Neural progenitor cell (in vitro differentiated cells): Measurements from ENCODE around the gene RTN4R. TPM values are rescaled to one million over a fixed set of nuclear protein-coding genes. Genes with fewer than 3 reads are reported as not detected.

Experiments used
- DNase-seq: peaks from one replicate; pipeline ENCODE4 v3.0.0-alpha.2; 2016; ENCODE audit warnings: low spot score
- H2AFZ ChIP-seq: fragments of 200-600 bp; sonication (generic); replicated peaks from 2 replicates; pipeline ENCODE4 v1.6.1; 2016; ENCODE audit warnings: antibody characterized with exemption
- H3F3A ChIP-seq: fragments of 200-600 bp; sonication (generic); 2 replicates; pipeline ENCODE4 v1.6.1; 2016; ENCODE audit warnings: antibody characterized with exemption, low read depth
- H3K27ac ChIP-seq: fragments of 200-600 bp; sonication (generic); 2 replicates; pipeline ENCODE4 v1.5.1; 2016; ENCODE audit warnings: mild to moderate bottlenecking
- H3K27me3 ChIP-seq: fragments of 200-600 bp; sonication (generic); 2 replicates; pipeline ENCODE4 v1.6.1; 2016; ENCODE audit warnings: mild to moderate bottlenecking, moderate library complexity
- H3K36me3 ChIP-seq: fragments of 200-600 bp; sonication (generic); 2 replicates; pipeline ENCODE4 v1.5.1; 2016
- H3K4me1 ChIP-seq: fragments of 200-600 bp; sonication (generic); 2 replicates; pipeline ENCODE4 v1.6.1; 2016; ENCODE audit warnings: mixed run types
- H3K4me2 ChIP-seq: fragments of 200-600 bp; sonication (generic); 2 replicates; pipeline ENCODE4 v1.6.1; 2016
- H3K4me3 ChIP-seq: fragments of 200-600 bp; sonication (generic); 2 replicates; pipeline ENCODE4 v1.5.1; 2016
- H3K79me2 ChIP-seq: fragments of 200-600 bp; sonication (generic); 2 replicates; pipeline ENCODE4 v1.6.1; 2016; ENCODE audit warnings: low read depth
- H3K9ac ChIP-seq: fragments of 200-600 bp; sonication (generic); 2 replicates; pipeline ENCODE4 v1.6.1; 2016
- H3K9me3 ChIP-seq: fragments of 200-600 bp; sonication (generic); 2 replicates; pipeline ENCODE4 v1.5.1; 2016; ENCODE audit warnings: low read depth
- H4K20me1 ChIP-seq: fragments of 200-600 bp; sonication (generic); 2 replicates; pipeline ENCODE4 v1.6.1; 2016; ENCODE audit warnings: low read depth
- H3K27ac Mint-ChIP-seq: 3 replicates; pipeline ENCODE4 v1.8.0; 2021; ENCODE audit warnings: mixed read lengths
- H3K27me3 Mint-ChIP-seq: 2 replicates; pipeline ENCODE4 v1.8.0; 2022; ENCODE audit warnings: low read depth, mild to moderate bottlenecking, inconsistent platforms, moderate library complexity, mixed read lengths; ENCODE audit not compliant: insufficient read depth
- H3K36me3 Mint-ChIP-seq: 3 replicates; pipeline ENCODE4 v1.8.0; 2021; ENCODE audit warnings: mixed read lengths
- H3K4me1 Mint-ChIP-seq: 3 replicates; pipeline ENCODE4 v1.8.0; 2021; ENCODE audit warnings: mixed read lengths
- H3K4me3 Mint-ChIP-seq: 3 replicates; pipeline ENCODE4 v1.8.0; 2021; ENCODE audit warnings: mild to moderate bottlenecking, moderate library complexity, mixed read lengths
- H3K9me3 Mint-ChIP-seq: 3 replicates; pipeline ENCODE4 v1.8.0; 2020; ENCODE audit warnings: mixed read lengths
- CTCF ChIP-seq: fragments of 200-600 bp; sonication (generic); IDR thresholded peaks from 2 replicates; pipeline ENCODE4 v1.5.1; 2017; ENCODE audit warnings: antibody characterized with exemption, mild to moderate bottlenecking
- EZH2 ChIP-seq: fragments of 200-600 bp; sonication (generic); IDR thresholded peaks from 2 replicates; pipeline ENCODE4 v1.6.1; 2017; ENCODE audit warnings: antibody characterized with exemption, mild to moderate bottlenecking, moderate library complexity
- EZH2phosphoT487 ChIP-seq: fragments of 200-600 bp; sonication (generic); IDR thresholded peaks from 2 replicates; pipeline ENCODE4 v1.6.1; 2017; ENCODE audit warnings: antibody characterized with exemption
- total RNA-seq: library from RNA; depleted of rRNA; stranded (reverse); fragments of >200 nt; gene quantifications from 2 replicates; pipeline ENCODE4 v1.2.3, GENCODE V29; 2015; ENCODE audit warnings: low replicate concordance

Gene RTN4R
- total RNA-seq, 1 donor from 2014 or later = 6.3 TPM

DNA sequence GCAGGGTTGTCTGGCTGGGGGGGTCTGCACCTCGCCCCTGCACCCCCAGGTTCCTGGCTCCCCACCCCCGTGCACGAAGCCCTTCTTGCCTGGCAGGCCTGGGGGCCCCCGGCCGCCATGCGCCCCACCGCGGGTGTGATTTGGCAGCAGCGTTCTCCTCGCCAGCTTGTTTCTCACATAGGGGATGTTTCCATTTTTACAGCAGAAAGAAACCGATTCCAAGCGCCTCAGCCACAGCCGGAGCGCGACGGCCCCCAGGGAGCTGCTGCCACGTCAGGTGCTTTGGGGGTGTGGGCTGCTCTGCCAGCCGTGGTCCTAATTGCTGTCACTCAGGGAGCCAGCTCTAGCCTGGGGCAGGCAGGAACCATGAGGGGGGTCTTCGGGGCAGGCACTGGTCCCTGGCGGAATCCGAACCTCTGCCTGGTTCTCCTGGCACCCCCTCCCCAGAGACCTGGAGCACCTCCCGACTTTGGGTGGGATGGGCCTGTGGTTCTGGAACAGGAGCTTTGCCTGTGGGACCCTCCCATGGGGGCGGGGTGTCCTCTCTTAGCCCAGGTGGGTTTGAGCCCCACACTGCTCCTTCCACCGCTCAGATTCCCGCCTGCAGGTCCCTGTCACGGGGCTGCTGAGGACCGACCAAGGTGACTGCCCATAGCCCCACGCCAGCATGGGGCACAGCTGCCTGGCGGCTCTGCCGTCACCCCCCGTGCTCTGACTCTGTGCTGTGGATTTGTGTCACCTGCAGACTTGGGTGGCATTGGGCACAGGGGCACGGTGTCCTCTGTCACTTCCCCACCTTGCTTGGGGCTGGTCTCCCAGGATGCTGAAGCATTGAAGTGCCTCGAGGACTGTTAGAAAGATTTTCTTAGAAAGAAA, 54.0 kb downstream of the RTN4R start:
- DNase-seq = no peak
- Histone ChIP-seq H3K27me3 (no peaks in the 10 kb centered on the region), H3K9ac (no peak overlapping the region), H3K79me2 (no peaks in the 10 kb centered on the region), H3K4me1 (no peaks in the 10 kb centered on the region), H2AFZ (no peak overlapping the region), H4K20me1 (no peaks in the 10 kb centered on the region), H3K4me3 (no peak overlapping the region), H3K27ac (no peak overlapping the region), H3K9me3 (no peaks in the 10 kb centered on the region), H3K36me3 (no peaks in the 10 kb centered on the region), H3K4me2 (no peak overlapping the region), H3F3A (no peaks in the 10 kb centered on the region)
- Mint-ChIP-seq H3K27me3 (peaks cover 4% of the 10 kb centered on the region), H3K4me1 (peaks cover 14% of the 10 kb centered on the region), H3K4me3 (no peak overlapping the region), H3K36me3 (no peaks in the 10 kb centered on the region), H3K27ac (no peak overlapping the region), H3K9me3 (no peaks in the 10 kb centered on the region)
- TF ChIP-seq CTCF (no peak), EZH2phosphoT487 (no peak), EZH2 (no peak)

DNA sequence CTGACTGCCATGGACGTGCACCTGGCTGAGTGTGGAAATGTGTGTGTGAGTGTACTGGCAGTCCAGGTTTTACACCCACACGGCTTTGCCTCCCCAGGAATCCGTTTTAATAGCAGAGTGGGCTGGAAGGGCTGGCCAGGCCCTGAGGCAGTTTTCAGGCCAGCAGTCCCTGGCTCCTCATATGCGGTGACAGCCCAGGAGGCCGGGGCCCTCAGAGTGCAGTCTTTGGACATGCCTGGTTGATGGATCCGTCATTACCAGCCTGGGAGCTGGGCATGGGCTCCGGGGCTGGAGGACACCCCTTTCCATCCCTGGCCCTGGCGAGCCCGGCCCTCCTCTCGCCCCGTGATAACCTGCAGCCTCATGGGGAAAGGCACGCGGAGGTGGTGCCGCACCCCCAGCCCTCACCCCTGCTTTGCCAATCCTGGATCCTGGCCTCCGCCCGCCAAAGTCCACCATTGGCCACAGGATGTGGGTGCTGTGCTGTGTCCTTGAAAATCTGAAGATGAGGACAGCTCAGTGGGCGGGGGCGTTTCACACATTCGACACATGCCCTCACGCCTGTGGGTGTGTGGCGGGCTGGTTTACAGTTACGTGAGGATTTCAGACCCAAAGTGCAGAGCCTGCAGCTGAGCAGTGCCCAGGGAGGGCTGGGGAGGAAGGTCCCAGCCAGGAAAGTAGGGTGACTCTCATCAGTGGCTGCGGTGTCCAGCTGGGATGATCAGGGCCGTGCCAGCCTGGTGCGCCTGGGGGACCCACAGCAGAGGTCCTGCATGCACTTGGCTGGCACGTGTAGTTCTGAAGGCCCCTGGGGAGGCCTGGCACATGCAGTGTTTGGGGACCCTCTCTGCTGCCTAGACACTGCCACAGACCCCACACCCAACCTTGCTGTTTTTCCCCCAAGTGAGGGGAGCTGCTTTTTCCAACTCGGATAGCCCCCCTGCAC, 55.1 kb downstream of the RTN4R start:
- H3K27me3 ChIP-seq = no peaks in the 10 kb centered on the region
- Mint-ChIP-seq H3K27me3 (peaks cover 8% of the 10 kb centered on the region), H3K4me3 (peak overlapping the region; percentile 73), H3K4me1 (peaks cover 15% of the 10 kb centered on the region), H3K36me3 (no peaks in the 10 kb centered on the region), H3K9me3 (no peaks in the 10 kb centered on the region), H3K27ac (peak overlapping the region; percentile 92)
- no peak for DNase-seq
- no peak overlapping the region for H3K4me2 ChIP-seq
- H3K4me3 ChIP-seq = no peak overlapping the region
- H3K9ac ChIP-seq = no peak overlapping the region
- no peaks in the 10 kb centered on the region for H4K20me1 ChIP-seq
- no peak overlapping the region for H2AFZ ChIP-seq
- H3K9me3 ChIP-seq = no peaks in the 10 kb centered on the region
- no peaks in the 10 kb centered on the region for H3F3A ChIP-seq
- TF ChIP-seq EZH2 = no peak
- TF ChIP-seq EZH2phosphoT487 = no peak
- TF ChIP-seq CTCF = no peak
- no peaks in the 10 kb centered on the region for H3K79me2 ChIP-seq
- no peak overlapping the region for H3K27ac ChIP-seq
- H3K4me1 ChIP-seq = peaks cover 2% of the 10 kb centered on the region
- no peaks in the 10 kb centered on the region for H3K36me3 ChIP-seq

GRCh38 chr22:20211997-20212753, 55.9 kb downstream of the RTN4R start:
- no peaks in the 10 kb centered on the region for H3K27me3 ChIP-seq
- Mint-ChIP-seq H3K36me3 (no peaks in the 10 kb centered on the region), H3K9me3 (no peaks in the 10 kb centered on the region), H3K4me1 (peaks cover 16% of the 10 kb centered on the region), H3K4me3 (peak overlapping the region; percentile 73), H3K27ac (peak overlapping the region; percentile 92), H3K27me3 (peaks cover 8% of the 10 kb centered on the region)
- H3K27ac ChIP-seq = no peak overlapping the region
- H3K36me3 ChIP-seq = no peaks in the 10 kb centered on the region
- H3K4me1 ChIP-seq = peaks cover 11% of the 10 kb centered on the region
- no peak overlapping the region for H3K9ac ChIP-seq
- no peak for DNase-seq
- TF ChIP-seq EZH2phosphoT487 (no peak), CTCF (no peak), EZH2 (no peak)
- no peak overlapping the region for H3K4me3 ChIP-seq
- H3F3A ChIP-seq = no peaks in the 10 kb centered on the region
- H2AFZ ChIP-seq = no peak overlapping the region
- no peaks in the 10 kb centered on the region for H3K79me2 ChIP-seq
- H4K20me1 ChIP-seq = no peaks in the 10 kb centered on the region
- H3K9me3 ChIP-seq = no peaks in the 10 kb centered on the region
- H3K4me2 ChIP-seq = no peak overlapping the region
